Measurements from ENCODE around the gene IFI35.
"Not testable (repeated sequence)": the region's sequence is repeated elsewhere in the genome, so short reads cannot be mapped to it uniquely, and the experiment has no call there.

Gene IFI35

GRCh38 chr17:42989726-42990652, 16.6 kb upstream of the IFI35 start:
- no peak for DNase-seq (ENCODE audit: insufficient read length, low spot score)
- FAIRE-seq = no peak
- no peak for TF ChIP-seq CTCF (IDR thresholded peaks at IDR 0.05; ENCODE audit: insufficient read depth, missing control alignments)

GRCh38 chr17:42991471-42991870, 15.1 kb upstream of the IFI35 start:
- TF ChIP-seq CTCF (IDR thresholded peaks at IDR 0.05; ENCODE audit: insufficient read depth, missing control alignments) = no peak
- DNase-seq (ENCODE audit: insufficient read length, low spot score) (no peak), FAIRE-seq (no peak)

- no peak for FAIRE-seq
- no peak for DNase-seq (ENCODE audit: insufficient read length, low spot score)
- no peak for TF ChIP-seq CTCF (IDR thresholded peaks at IDR 0.05; ENCODE audit: insufficient read depth, missing control alignments)
These were observed 13.7 kb upstream of the IFI35 start for GRCh38 chr17:42992872-42993271.

GRCh38 chr17:42993913-42994312, 12.7 kb upstream of the IFI35 start:
- not testable (repeated sequence) for DNase-seq (ENCODE audit: insufficient read length, low spot score); FAIRE-seq

- DNase-seq (ENCODE audit: insufficient read length, low spot score) (no peak), FAIRE-seq (no peak)
- TF ChIP-seq CTCF (IDR thresholded peaks at IDR 0.05; ENCODE audit: insufficient read depth, missing control alignments) = no peak
These were observed 9.1 kb upstream of the IFI35 start for GRCh38 chr17:42997390-42997983.

- TF ChIP-seq CTCF (IDR thresholded peaks at IDR 0.05; ENCODE audit: insufficient read depth, missing control alignments) = peak; percentile 89
- peak; percentile 62 for DNase-seq (ENCODE audit: insufficient read length, low spot score)
- FAIRE-seq = peak; percentile 58
These were observed 8.3 kb upstream of the IFI35 start, which contains the start of gene RPL27 for GRCh38 chr17:42997984-42998938. Gene RPL27 (plus strand): TSS chr17:42998419. CDS start chr17:42998751, 332 bp downstream.

GRCh38 chr17:42999003-42999525, 7.5 kb upstream of the IFI35 start:
- no peak for TF ChIP-seq CTCF (IDR thresholded peaks at IDR 0.05; ENCODE audit: insufficient read depth, missing control alignments)
- DNase-seq (ENCODE audit: insufficient read length, low spot score) = no peak
- FAIRE-seq = no peak

GRCh38 chr17:43000894-43001293, 5.7 kb upstream of the IFI35 start:
- FAIRE-seq; DNase-seq (ENCODE audit: insufficient read length, low spot score): not testable (repeated sequence)
